Ovary (tissue), 9 donors: ENCODE data around the gene ARHGEF1. TPM values are rescaled to one million over a fixed set of nuclear protein-coding genes. Genes with fewer than 3 reads are reported as not detected.

Source experiments
- DNase-seq, 5 donors: peaks; one replicate each; pipeline ENCODE4 v3.0.0-alpha.2; 2019 to 2020
- H3K27ac ChIP-seq, 2 donors: fragments of 200-600 bp; one replicate each; pipeline versions ENCODE4 v1.5.1 to v1.8.0; 2019 to 2022
- H3K27me3 ChIP-seq: fragments of 200-600 bp; one replicate; pipeline ENCODE4 v1.8.0; 2022
- H3K36me3 ChIP-seq: fragments of 200-600 bp; sonication (generic); one replicate; pipeline ENCODE4 v1.5.1; 2019
- H3K4me1 ChIP-seq: one replicate; pipeline ENCODE4 v1.8.1; 2013; ENCODE audit warnings: mild to moderate bottlenecking, moderate library complexity; ENCODE audit not compliant: insufficient read depth
- H3K4me3 ChIP-seq: fragments of 200-600 bp; sonication (generic); one replicate; pipeline ENCODE4 v1.5.1; 2017
- H3K9me3 ChIP-seq, 2 donors: fragments of 200-600 bp in 1 of 2; sonication (generic) in 1 of 2; one replicate each; pipeline versions ENCODE4 v1.5.1 to v1.8.1; 2013 to 2019; ENCODE audit warnings: mild to moderate bottlenecking in 1 of 2, moderate library complexity in 1 of 2
- CTCF ChIP-seq, 3 donors: fragments of 450-650 bp in 2 of 3; fragments of 200-600 bp in 1 of 3; IDR thresholded peaks; one replicate each; pipeline versions ENCODE4 v1.5.1 to v1.8.0; 2016 to 2022; ENCODE audit warnings: antibody characterized with exemption in 3 of 3, mild to moderate bottlenecking in 1 of 3
- EP300 ChIP-seq: sonication (generic); formaldehyde crosslinking; IDR thresholded peaks from one replicate; pipeline ENCODE4 v1.6.1; 2017; ENCODE audit warnings: antibody characterized with exemption
- POLR2A ChIP-seq: fragments of 450-650 bp; IDR thresholded peaks from one replicate; pipeline ENCODE4 v1.6.1; 2017; ENCODE audit warnings: antibody characterized with exemption, mild to moderate bottlenecking, moderate library complexity
- WGBS, 3 donors: extraction: QIAGEN DNeasy Blood & Tissue Kit in 1 of 3; methylation state at CpG; one replicate each; pipeline versions ENCODE4 v1.1.5 to v1.1.7; 2013 to 2017; 5-methylcytosine and 5-hydroxymethylcytosine counted together
- intact Hi-C, 4 donors: fragments of 100-400 bp; cut with DNase I; formaldehyde crosslinking; loops; one replicate each; pipeline versions ENCODE4 v1.11.0 to v1.15.1; 2022 to 2023
- polyA plus RNA-seq, 2 donors: library from polyadenylated mRNA; stranded (reverse); fragments of 200-250 nt in 1 of 2; fragments of 350-450 nt in 1 of 2; fragmentation: Illumina TruSeq in 1 of 2; extraction: RNeasy Lipid Tissue Mini Kit (QIAGEN cat#74804) in 1 of 2; gene quantifications; one replicate each; pipeline ENCODE4 v1.2.3, GENCODE V29; 2013 to 2014
- total RNA-seq, 7 donors: library from RNA; depleted of rRNA in 2 of 7; stranded (reverse); fragments of >200 nt in 2 of 7; fragmentation: NEBNext Ultra II Directional in 3 of 7; extraction: Animal tissue kit (Norgen Biotek cat#: 25700) in 3 of 7; gene quantifications; one replicate each; pipeline versions ENCODE4 v1.1.0 to v1.2.4, GENCODE V29; 2016 to 2023
- donor health status: DM: no; HTN: no; CAD: no; lungs with moderate emphysema.
- donor health status: DM: no; HTN: no; CAD: no.
- donor health status: Bipolar disorder and iron deficiency.
- donor health status: DM: yes; HTN: yes; CAD: no.
- donor health status: DM: no; HTN: no; CAD: no.
- donor health status: DM: yes; HTN: yes; CAD: no.

The ARHGEF1 gene
- total and polyA plus RNA-seq, 9 donors = 7.9 to 97.5 (median 56.6) TPM

- no peaks in the 10 kb centered on the region for H3K9me3 ChIP-seq
- DNase-seq = no peak
- H3K4me1 ChIP-seq = no peaks in the 10 kb centered on the region
- no peak for TF ChIP-seq EP300
- TF ChIP-seq POLR2A = no peak
- TF ChIP-seq CTCF (IDR thresholded peaks at IDR 0.05) = no peak
- no peaks in the 10 kb centered on the region for H3K36me3 ChIP-seq
- H3K4me3 ChIP-seq = no peak overlapping the region
- intact Hi-C loops = no loop called here
- 79 to 86% (median 80%) methylated on average over 24 of the region's 24 CpGs for WGBS, 3 donors
- H3K27me3 ChIP-seq = no peaks in the 10 kb centered on the region
- no peak overlapping the region for H3K27ac ChIP-seq
These were observed 22.5 kb downstream of the ARHGEF1 start for GRCh38 chr19:41905273-41906002.

GRCh38 chr19:41906271-41906670, 23.3 kb downstream of the ARHGEF1 start:
- TF ChIP-seq EP300 = no peak
- no peak for TF ChIP-seq POLR2A
- TF ChIP-seq CTCF (IDR thresholded peaks at IDR 0.05) = no peak
- Histone ChIP-seq H3K36me3 (no peaks in the 10 kb centered on the region), H3K27me3 (no peaks in the 10 kb centered on the region), H3K4me3 (no peak overlapping the region), H3K9me3 (no peaks in the 10 kb centered on the region), H3K27ac (no peak overlapping the region), H3K4me1 (no peaks in the 10 kb centered on the region)
- 71 to 72% (median 72%) methylated on average over 9 of the region's 9 CpGs for WGBS, 3 donors
- DNase-seq = no peak
- intact Hi-C loops = no loop called here

GRCh38 chr19:41906916-41907680, 24.1 kb downstream of the ARHGEF1 start:
- no peaks in the 10 kb centered on the region for H3K36me3 ChIP-seq
- H3K4me3 ChIP-seq = no peak overlapping the region
- no peak overlapping the region for H3K27ac ChIP-seq
- H3K9me3 ChIP-seq = no peaks in the 10 kb centered on the region
- H3K4me1 ChIP-seq = no peaks in the 10 kb centered on the region
- TF ChIP-seq CTCF (IDR thresholded peaks at IDR 0.05) (no peak), POLR2A (no peak)
- intact Hi-C loops = no loop called here
- DNase-seq = no peak
- no peaks in the 10 kb centered on the region for H3K27me3 ChIP-seq
- 74 to 77% (median 76%) methylated on average over 21 of the region's 21 CpGs for WGBS, 3 donors

GRCh38 chr19:41907994-41908615, 25.1 kb downstream of the ARHGEF1 start:
- Histone ChIP-seq H3K27ac (no peak overlapping the region), H3K36me3 (no peaks in the 10 kb centered on the region), H3K4me1 (no peaks in the 10 kb centered on the region), H3K9me3 (no peaks in the 10 kb centered on the region), H3K4me3 (no peak overlapping the region), H3K27me3 (no peaks in the 10 kb centered on the region)
- intact Hi-C loops = no loop called here
- DNase-seq = no peak
- no peak for TF ChIP-seq EP300
- TF ChIP-seq POLR2A = no peak
- no peak for TF ChIP-seq CTCF (IDR thresholded peaks at IDR 0.05)
- 75 to 77% (median 76%) methylated on average over 23 to 25 of the region's 25 CpGs for WGBS, 3 donors
